ENCODE measurements around the gene PRAC1.
"Not testable (repeated sequence)": the region's sequence is repeated elsewhere in the genome, so short reads cannot be mapped to it uniquely, and the experiment has no call there.

The PRAC1 gene

GRCh38 chr17:48717367-48718226 is 4.7 kb downstream of the PRAC1 start:
- TF ChIP-seq, protein P1, sequence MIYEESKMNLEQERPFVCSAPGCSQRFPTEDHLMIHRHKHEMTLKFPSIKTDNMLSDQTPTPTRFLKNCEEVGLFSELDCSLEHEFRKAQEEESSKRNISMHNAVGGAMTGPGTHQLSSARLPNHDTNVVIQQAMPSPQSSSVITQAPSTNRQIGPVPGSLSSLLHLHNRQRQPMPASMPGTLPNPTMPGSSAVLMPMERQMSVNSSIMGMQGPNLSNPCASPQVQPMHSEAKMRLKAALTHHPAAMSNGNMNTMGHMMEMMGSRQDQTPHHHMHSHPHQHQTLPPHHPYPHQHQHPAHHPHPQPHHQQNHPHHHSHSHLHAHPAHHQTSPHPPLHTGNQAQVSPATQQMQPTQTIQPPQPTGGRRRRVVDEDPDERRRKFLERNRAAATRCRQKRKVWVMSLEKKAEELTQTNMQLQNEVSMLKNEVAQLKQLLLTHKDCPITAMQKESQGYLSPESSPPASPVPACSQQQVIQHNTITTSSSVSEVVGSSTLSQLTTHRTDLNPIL (CRISPR knock-in tag; IDR thresholded peaks at IDR 0.05; ENCODE audit: low read depth): no peak
- no peak for TF ChIP-seq TOX (CRISPR knock-in tag; IDR thresholded peaks at IDR 0.05; ENCODE audit: borderline replicate concordance)
- TF ChIP-seq PATZ1 (CRISPR knock-in tag; IDR thresholded peaks at IDR 0.05; ENCODE audit: borderline replicate concordance): no peak
- no peak for TF ChIP-seq TSHZ2 (CRISPR knock-in tag; IDR thresholded peaks at IDR 0.05)
- TF ChIP-seq SNAI2 (CRISPR knock-in tag; IDR thresholded peaks at IDR 0.05): no peak
- no peak for TF ChIP-seq ARNTL (CRISPR knock-in tag; IDR thresholded peaks at IDR 0.05; ENCODE audit: borderline replicate concordance, low read depth)
- no peak for TF ChIP-seq TCF4 (CRISPR knock-in tag; IDR thresholded peaks at IDR 0.05; ENCODE audit: borderline replicate concordance)
- TF ChIP-seq BACH2 (CRISPR knock-in tag; IDR thresholded peaks at IDR 0.05; ENCODE audit: borderline replicate concordance): no peak
- no peak for TF ChIP-seq ESRRG (CRISPR knock-in tag; IDR thresholded peaks at IDR 0.05)
- TF ChIP-seq, protein P2, sequence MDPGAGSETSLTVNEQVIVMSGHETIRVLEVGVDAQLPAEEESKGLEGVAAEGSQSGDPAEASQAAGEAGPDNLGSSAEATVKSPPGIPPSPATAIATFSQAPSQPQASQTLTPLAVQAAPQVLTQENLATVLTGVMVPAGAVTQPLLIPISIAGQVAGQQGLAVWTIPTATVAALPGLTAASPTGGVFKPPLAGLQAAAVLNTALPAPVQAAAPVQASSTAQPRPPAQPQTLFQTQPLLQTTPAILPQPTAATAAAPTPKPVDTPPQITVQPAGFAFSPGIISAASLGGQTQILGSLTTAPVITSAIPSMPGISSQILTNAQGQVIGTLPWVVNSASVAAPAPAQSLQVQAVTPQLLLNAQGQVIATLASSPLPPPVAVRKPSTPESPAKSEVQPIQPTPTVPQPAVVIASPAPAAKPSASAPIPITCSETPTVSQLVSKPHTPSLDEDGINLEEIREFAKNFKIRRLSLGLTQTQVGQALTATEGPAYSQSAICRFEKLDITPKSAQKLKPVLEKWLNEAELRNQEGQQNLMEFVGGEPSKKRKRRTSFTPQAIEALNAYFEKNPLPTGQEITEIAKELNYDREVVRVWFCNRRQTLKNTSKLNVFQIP (CRISPR knock-in tag; IDR thresholded peaks at IDR 0.05; ENCODE audit: borderline replicate concordance, low read depth): no peak
- TF ChIP-seq CSRNP3 (CRISPR knock-in tag; IDR thresholded peaks at IDR 0.05): no peak
- no peak for TF ChIP-seq PPARA (CRISPR knock-in tag; IDR thresholded peaks at IDR 0.05; ENCODE audit: borderline replicate concordance)
- no peak for TF ChIP-seq ZC3H10 (CRISPR knock-in tag; IDR thresholded peaks at IDR 0.05)
- TF ChIP-seq OSR1 (CRISPR knock-in tag; IDR thresholded peaks at IDR 0.05): no peak
- no peak for TF ChIP-seq RARB (CRISPR knock-in tag; IDR thresholded peaks at IDR 0.05)
- no peak for TF ChIP-seq ZNF565 (CRISPR knock-in tag; conservative IDR thresholded peaks at IDR 0.05; ENCODE audit: low read depth)
- TF ChIP-seq ISL1 (CRISPR knock-in tag; IDR thresholded peaks at IDR 0.05): no peak
- no peak for ATAC-seq

GRCh38 chr17:48716549-48716948 is 5.8 kb downstream of the PRAC1 start:
- not testable (repeated sequence) for ATAC-seq

GRCh38 chr17:48715496-48716399 is 6.6 kb downstream of the PRAC1 start:
- ATAC-seq: no peak
- TF ChIP-seq RARB (CRISPR knock-in tag; IDR thresholded peaks at IDR 0.05) (no peak), BACH2 (CRISPR knock-in tag; IDR thresholded peaks at IDR 0.05; ENCODE audit: borderline replicate concordance) (no peak), ZC3H10 (CRISPR knock-in tag; IDR thresholded peaks at IDR 0.05) (no peak), TSHZ2 (CRISPR knock-in tag; IDR thresholded peaks at IDR 0.05) (no peak), PATZ1 (CRISPR knock-in tag; IDR thresholded peaks at IDR 0.05; ENCODE audit: borderline replicate concordance) (no peak), ZFP3 (CRISPR knock-in tag; IDR thresholded peaks at IDR 0.05) (no peak)
- TF ChIP-seq, protein P2 (CRISPR knock-in tag; IDR thresholded peaks at IDR 0.05; ENCODE audit: borderline replicate concordance, low read depth): no peak

Measured in SK-N-SH treated with all-trans-retinoic acid at 6 μM for 48 hours (cell line).